ENCODE data around the gene FLT1. TPM values are rescaled to one million over a fixed set of nuclear protein-coding genes. Genes with fewer than 3 reads are reported as not detected.

Gene FLT1
- total and polyA plus RNA-seq, 12 donors, result 15.2 to 76.3 (median 44.5) TPM

DNA sequence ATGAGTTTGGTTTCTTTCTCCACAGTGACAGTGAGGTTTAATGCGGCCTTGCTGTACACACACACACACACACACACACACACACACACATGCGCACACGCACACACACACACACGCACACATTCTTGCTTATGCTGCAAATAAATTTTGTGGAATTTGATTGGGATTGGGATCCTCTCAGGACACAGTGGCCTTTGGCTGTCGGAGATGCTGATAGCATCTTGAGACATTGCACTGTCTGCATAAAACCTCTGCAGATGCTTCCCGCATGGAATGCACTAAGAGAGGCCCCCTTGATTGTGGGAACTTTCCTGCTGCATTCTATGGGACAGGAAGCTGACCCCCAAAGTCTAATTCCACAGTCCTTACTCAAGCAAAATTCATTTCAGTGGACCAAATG lies 145.6 kb downstream of the FLT1 start:
- TF ChIP-seq, protein P1, sequence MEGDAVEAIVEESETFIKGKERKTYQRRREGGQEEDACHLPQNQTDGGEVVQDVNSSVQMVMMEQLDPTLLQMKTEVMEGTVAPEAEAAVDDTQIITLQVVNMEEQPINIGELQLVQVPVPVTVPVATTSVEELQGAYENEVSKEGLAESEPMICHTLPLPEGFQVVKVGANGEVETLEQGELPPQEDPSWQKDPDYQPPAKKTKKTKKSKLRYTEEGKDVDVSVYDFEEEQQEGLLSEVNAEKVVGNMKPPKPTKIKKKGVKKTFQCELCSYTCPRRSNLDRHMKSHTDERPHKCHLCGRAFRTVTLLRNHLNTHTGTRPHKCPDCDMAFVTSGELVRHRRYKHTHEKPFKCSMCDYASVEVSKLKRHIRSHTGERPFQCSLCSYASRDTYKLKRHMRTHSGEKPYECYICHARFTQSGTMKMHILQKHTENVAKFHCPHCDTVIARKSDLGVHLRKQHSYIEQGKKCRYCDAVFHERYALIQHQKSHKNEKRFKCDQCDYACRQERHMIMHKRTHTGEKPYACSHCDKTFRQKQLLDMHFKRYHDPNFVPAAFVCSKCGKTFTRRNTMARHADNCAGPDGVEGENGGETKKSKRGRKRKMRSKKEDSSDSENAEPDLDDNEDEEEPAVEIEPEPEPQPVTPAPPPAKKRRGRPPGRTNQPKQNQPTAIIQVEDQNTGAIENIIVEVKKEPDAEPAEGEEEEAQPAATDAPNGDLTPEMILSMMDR (IDR thresholded peaks at IDR 0.05), result no peak
- H3K27me3 ChIP-seq, result peaks cover 0 to 49% (median 0%) of the 10 kb centered on the region in 7 donors
- H3K9me3 ChIP-seq, result no peaks in the 10 kb centered on the region
- no peak overlapping the region for H3K4me3 ChIP-seq
- H3K4me1 ChIP-seq, result peaks cover 0 to 37% (median 10%) of the 10 kb centered on the region in 9 donors
- DNase-seq (no peak), ATAC-seq (no peak)
- H3K36me3 ChIP-seq, result peaks cover 0 to 61% (median 0%) of the 10 kb centered on the region in 9 donors
- peak overlapping the region in 1 of 10 donors; percentile 33 for H3K27ac ChIP-seq
- intact Hi-C loops (cut with DNase I), result no loop called here
- 77 to 79% methylated on average over 6 of the region's 6 CpGs for WGBS, 2 donors

DNA sequence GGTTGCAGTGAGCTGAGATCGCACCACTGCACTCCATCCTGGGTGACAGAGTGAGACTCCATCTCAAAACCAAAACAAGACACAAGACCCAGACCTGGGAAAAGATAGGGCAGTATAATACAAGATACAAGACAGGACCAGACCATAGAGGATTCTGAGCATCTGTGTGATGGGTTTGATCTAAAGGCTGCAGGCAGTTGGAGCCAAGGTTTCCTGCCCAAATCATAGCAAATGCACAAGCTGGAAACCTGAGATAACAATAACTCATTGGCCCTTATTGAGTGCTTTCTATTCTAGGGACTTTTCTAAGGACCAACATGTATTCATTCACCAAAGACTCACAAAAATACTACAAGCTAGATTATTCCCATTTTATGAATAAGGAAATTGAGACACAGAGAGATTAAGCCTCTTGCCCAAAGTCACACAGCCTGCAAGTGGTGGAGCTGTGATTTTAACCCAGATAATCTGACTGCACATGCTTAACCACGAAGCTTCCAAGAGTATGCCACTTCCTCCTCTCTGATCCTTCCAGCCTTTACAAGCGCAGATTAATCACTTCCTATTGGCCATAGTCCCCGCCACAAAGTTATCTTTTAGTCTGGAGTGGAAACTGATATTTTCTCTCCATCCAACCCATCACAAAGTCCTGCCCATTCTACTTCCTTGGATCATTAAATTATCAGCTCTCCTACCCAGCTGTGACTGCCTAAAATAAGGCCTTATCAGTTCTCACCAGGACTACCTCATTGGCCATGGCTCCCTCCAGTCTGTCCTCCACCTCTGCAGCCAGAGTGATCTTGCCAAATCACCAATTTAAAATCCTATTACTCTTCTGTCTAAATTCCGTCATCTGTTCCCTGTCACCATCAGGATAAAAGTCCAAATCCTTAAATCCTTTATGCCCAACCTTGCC lies 147.2 kb downstream of the FLT1 start:
- intact Hi-C loops (cut with DNase I), result no loop called here

DNA sequence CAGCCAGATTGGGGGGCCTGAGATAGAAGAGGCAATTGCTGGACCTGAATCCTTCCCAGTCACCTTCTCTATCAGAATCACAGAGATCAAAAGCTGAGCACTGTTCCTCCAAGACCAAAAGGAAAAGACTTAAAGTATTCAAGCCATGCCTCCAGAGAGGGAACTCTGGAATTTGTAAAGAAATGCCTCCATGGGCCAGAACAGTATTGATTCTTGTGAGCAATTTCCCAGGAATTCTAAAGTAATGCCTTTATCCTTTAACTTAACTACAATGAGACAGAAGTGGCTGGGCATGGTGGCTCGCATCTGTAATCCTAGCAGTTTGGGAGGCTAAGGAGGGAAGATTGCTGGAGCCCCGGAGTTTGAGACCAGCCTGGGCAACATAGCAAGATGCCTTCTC lies 148.8 kb downstream of the FLT1 start:
- Histone ChIP-seq H3K9me3 (no peaks in the 10 kb centered on the region), H3K4me1 (peaks cover 0 to 20% (median 3%) of the 10 kb centered on the region in 9 donors), H3K36me3 (peaks cover 0 to 74% (median 0%) of the 10 kb centered on the region in 9 donors), H3K4me3 (no peak overlapping the region), H3K27ac (no peak overlapping the region), H3K27me3 (peaks cover 0 to 56% (median 0%) of the 10 kb centered on the region in 7 donors)
- no peak for DNase-seq
- WGBS, 2 donors, result 94 to 98% methylated on average over 2 of the region's 2 CpGs
- TF ChIP-seq, protein P1 (IDR thresholded peaks at IDR 0.05), result no peak
- intact Hi-C loops (cut with DNase I), result no loop called here
- no peak for ATAC-seq

More for the DNA sequence above, 147.2 kb downstream of the FLT1 start:
- no peak for DNase-seq
- Histone ChIP-seq H3K36me3 (peaks cover 0 to 73% (median 0%) of the 10 kb centered on the region in 9 donors), H3K9me3 (no peaks in the 10 kb centered on the region), H3K27ac (no peak overlapping the region), H3K27me3 (peaks cover 0 to 49% (median 0%) of the 10 kb centered on the region in 7 donors), H3K4me1 (peaks cover 0 to 20% (median 3%) of the 10 kb centered on the region in 9 donors), H3K4me3 (no peak overlapping the region)
- TF ChIP-seq, protein P1 (IDR thresholded peaks at IDR 0.05), result no peak
- whole genome bisulfite sequencing, 2 donors, result 75 to 86% methylated on average over 5 of the region's 5 CpGs
- no peak for ATAC-seq

DNA sequence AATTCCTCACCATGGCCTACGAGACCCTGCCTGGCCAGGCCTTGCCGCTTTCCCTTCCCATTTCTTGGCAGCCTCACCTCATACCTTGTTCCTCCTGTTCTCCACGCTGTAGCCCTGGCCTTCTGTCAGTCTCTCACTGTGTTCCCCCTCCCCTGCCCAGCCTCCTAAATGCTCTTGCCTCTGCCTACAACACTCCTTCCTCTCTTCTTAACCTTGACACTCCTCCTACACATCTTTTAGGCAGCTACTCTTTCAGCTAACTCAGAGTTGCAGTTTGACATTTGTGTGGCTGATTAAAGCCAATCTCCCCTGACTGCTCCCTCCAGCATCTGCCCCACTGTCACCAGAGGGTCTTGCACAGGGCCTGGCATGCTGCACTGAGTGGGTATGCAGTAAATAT lies 150.8 kb downstream of the FLT1 start:
- DNase-seq, result no peak
- TF ChIP-seq, protein P1 (IDR thresholded peaks at IDR 0.05), result no peak
- 90 to 92% methylated on average over 3 of the region's 3 CpGs for WGBS, 2 donors

More for the DNA sequence above, 150.8 kb downstream of the FLT1 start:
- H3K4me3 ChIP-seq, result no peak overlapping the region
- peaks cover 0 to 62% (median 0%) of the 10 kb centered on the region in 7 donors for H3K27me3 ChIP-seq
- intact Hi-C loops (cut with DNase I), result no loop called here
- no peak for ATAC-seq
- no peak overlapping the region for H3K27ac ChIP-seq
- peaks cover 0 to 84% (median 0%) of the 10 kb centered on the region in 9 donors for H3K36me3 ChIP-seq
- no peaks in the 10 kb centered on the region for H3K9me3 ChIP-seq
- H3K4me1 ChIP-seq, result peaks cover 0 to 13% (median 6%) of the 10 kb centered on the region in 9 donors
